NCI-H1694 treated with DMSO at 0.1 percent for 48 hours (cell line): ENCODE results near the gene ANKRD50.

ENCODE experiments used
- DNase-seq: peaks from one replicate; lab custom pipeline; 2025; lab: John Stamatoyannopoulos, UW

ANKRD50 gene

GRCh38 chr4:124712372-124713184, at the start of gene ANKRD50:
Gene ANKRD50 (minus strand): TSS chr4:124712732. CDS start chr4:124710511, 2,221 bp downstream.
- peak; percentile 74 for DNase-seq

- DNase-seq: no peak
Measured at GRCh38 chr4:124757126-124757525, 44.6 kb upstream of the ANKRD50 start.

GRCh38 chr4:124754681-124755080, 42.1 kb upstream of the ANKRD50 start:
- DNase-seq: no peak

- no peak for DNase-seq
Measured at GRCh38 chr4:124753941-124754581, 41.5 kb upstream of the ANKRD50 start.

- DNase-seq: no peak
Measured at GRCh38 chr4:124749421-124749820, 36.9 kb upstream of the ANKRD50 start.

GRCh38 chr4:124748965-124749364, 36.4 kb upstream of the ANKRD50 start:
- DNase-seq: no peak

GRCh38 chr4:124745985-124746801, 33.7 kb upstream of the ANKRD50 start:
- DNase-seq: no peak

- DNase-seq: no peak
Measured at GRCh38 chr4:124743711-124744110, 31.2 kb upstream of the ANKRD50 start.

GRCh38 chr4:124740501-124740900, 28.0 kb upstream of the ANKRD50 start:
- no peak for DNase-seq

GRCh38 chr4:124738994-124739393, 26.5 kb upstream of the ANKRD50 start:
- DNase-seq: no peak

GRCh38 chr4:124737619-124738018, 25.1 kb upstream of the ANKRD50 start:
- DNase-seq: no peak

- DNase-seq: no peak
Measured at GRCh38 chr4:124736526-124736925, 24.0 kb upstream of the ANKRD50 start.

GRCh38 chr4:124727331-124727890, 14.9 kb upstream of the ANKRD50 start:
- DNase-seq: no peak

- no peak for DNase-seq
Measured at GRCh38 chr4:124726269-124726668, 13.7 kb upstream of the ANKRD50 start.

- no peak for DNase-seq
Measured at GRCh38 chr4:124722071-124722470, 9.5 kb upstream of the ANKRD50 start.

- no peak for DNase-seq
Measured at GRCh38 chr4:124717101-124717500, 4.6 kb upstream of the ANKRD50 start.

GRCh38 chr4:124713185-124713592, 657 bp upstream of the ANKRD50 start:
- DNase-seq: peak; percentile 25

GRCh38 chr4:124711471-124712371, 811 bp downstream of the ANKRD50 start:
- peak; percentile 33 for DNase-seq

GRCh38 chr4:124710911-124711310, 1.6 kb downstream of the ANKRD50 start:
- DNase-seq: no peak

- no peak for DNase-seq
Measured at GRCh38 chr4:124710015-124710741, 2.4 kb downstream of the ANKRD50 start.
